Measurements from ENCODE around the gene FAM83G. TPM values are rescaled to one million over a fixed set of nuclear protein-coding genes. Genes with fewer than 3 reads are reported as not detected.
A peak's percentile ranks its signal among the peaks of the same experiment; 100 is the strongest.

The FAM83G gene
- total RNA-seq, 1 donor from 2014 or later = 12.9 TPM

DNA sequence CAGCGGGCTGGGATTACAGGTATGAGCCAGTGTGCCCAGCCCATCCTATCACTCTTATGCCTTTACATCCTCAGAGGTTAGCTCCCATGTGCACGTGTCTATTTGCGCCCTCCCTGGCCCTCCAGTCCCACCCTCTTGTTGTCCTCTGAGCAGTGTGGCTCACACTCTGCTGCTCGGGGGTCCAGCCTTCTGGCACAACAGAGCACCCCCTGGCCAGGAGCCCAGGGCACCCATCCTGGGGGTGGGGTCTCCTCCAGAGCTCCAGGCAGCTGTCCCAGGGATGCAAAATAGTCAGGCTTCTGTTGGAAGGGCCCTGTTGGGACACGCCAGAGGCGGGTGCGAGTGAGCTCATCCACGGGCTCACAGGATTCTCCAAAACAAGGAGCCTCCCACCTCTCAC is 11.7 kb upstream of the FAM83G start:
- Histone ChIP-seq H3K36me3 (ENCODE audit: insufficient read depth, low read length) (no peaks in the 10 kb centered on the region), H4K20me1 (ENCODE audit: insufficient read depth, low read length) (no peaks in the 10 kb centered on the region), H3K4me1 (ENCODE audit: insufficient read depth, low read length) (peaks cover under 1% of the 10 kb centered on the region), H3K27me3 (ENCODE audit: insufficient read depth, low read length) (peaks cover 3% of the 10 kb centered on the region), H3K4me3 (ENCODE audit: insufficient read depth, low read depth, low read length) (no peak overlapping the region), H3K79me2 (ENCODE audit: insufficient read depth, low read length) (no peaks in the 10 kb centered on the region), H3K9ac (ENCODE audit: low read length) (no peak overlapping the region), H2AFZ (ENCODE audit: low read depth, low read length) (no peak overlapping the region), H3K27ac (ENCODE audit: low read depth, low read length) (no peak overlapping the region), H3K9me3 (ENCODE audit: insufficient read depth, low read depth, low read length) (no peaks in the 10 kb centered on the region), H3K4me2 (ENCODE audit: low read length) (no peak overlapping the region)
- DNase-seq (ENCODE audit: low read depth) (no peak), FAIRE-seq (no peak)
- Mint-ChIP-seq H3K27ac (ENCODE audit: unreplicated experiment) (no peak overlapping the region), H3K4me3 (ENCODE audit: unreplicated experiment) (no peak overlapping the region), H3K9me3 (ENCODE audit: unreplicated experiment) (no peaks in the 10 kb centered on the region), H3K36me3 (ENCODE audit: low read depth, unreplicated experiment) (no peaks in the 10 kb centered on the region), H3K4me1 (ENCODE audit: low read depth, unreplicated experiment) (peaks cover 4% of the 10 kb centered on the region), H3K27me3 (ENCODE audit: low read depth, unreplicated experiment) (peaks cover 36% of the 10 kb centered on the region)
- TF ChIP-seq, protein P1, sequence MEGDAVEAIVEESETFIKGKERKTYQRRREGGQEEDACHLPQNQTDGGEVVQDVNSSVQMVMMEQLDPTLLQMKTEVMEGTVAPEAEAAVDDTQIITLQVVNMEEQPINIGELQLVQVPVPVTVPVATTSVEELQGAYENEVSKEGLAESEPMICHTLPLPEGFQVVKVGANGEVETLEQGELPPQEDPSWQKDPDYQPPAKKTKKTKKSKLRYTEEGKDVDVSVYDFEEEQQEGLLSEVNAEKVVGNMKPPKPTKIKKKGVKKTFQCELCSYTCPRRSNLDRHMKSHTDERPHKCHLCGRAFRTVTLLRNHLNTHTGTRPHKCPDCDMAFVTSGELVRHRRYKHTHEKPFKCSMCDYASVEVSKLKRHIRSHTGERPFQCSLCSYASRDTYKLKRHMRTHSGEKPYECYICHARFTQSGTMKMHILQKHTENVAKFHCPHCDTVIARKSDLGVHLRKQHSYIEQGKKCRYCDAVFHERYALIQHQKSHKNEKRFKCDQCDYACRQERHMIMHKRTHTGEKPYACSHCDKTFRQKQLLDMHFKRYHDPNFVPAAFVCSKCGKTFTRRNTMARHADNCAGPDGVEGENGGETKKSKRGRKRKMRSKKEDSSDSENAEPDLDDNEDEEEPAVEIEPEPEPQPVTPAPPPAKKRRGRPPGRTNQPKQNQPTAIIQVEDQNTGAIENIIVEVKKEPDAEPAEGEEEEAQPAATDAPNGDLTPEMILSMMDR (IDR thresholded peaks at IDR 0.05; ENCODE audit: insufficient read depth, low read depth, low read length) = no peak
- TF ChIP-seq EZH2 (IDR thresholded peaks at IDR 0.05; ENCODE audit: insufficient read depth, low read length) = no peak

DNA sequence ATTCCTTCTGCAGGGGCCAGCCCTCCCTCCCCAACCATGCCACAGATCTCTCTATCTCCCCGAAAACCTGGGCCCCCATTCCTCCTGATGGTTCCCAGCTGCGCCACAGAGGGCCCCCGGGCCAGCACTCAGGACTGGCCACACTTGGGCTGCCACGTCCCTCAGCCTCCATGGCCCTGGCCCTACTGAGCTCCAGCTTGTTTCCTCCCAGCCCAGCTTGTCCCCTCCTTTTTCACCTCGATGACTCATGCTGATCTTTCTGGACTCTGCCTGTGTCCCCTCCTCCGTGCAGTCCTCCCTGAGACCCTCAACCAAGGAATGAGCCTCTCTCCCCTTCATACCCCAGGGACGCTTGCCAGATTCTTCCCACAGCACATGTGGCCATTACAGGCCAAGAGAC is 10.9 kb upstream of the FAM83G start:
- no peak overlapping the region for H2AFZ ChIP-seq (ENCODE audit: low read depth, low read length)
- H3K4me1 ChIP-seq (ENCODE audit: insufficient read depth, low read length) = peaks cover 5% of the 10 kb centered on the region
- DNase-seq (ENCODE audit: low read depth) (no peak), FAIRE-seq (no peak)
- H3K4me3 ChIP-seq (ENCODE audit: insufficient read depth, low read depth, low read length) = no peak overlapping the region
- no peaks in the 10 kb centered on the region for H4K20me1 ChIP-seq (ENCODE audit: insufficient read depth, low read length)
- no peaks in the 10 kb centered on the region for H3K79me2 ChIP-seq (ENCODE audit: insufficient read depth, low read length)
- no peaks in the 10 kb centered on the region for H3K9me3 ChIP-seq (ENCODE audit: insufficient read depth, low read depth, low read length)
- H3K9ac ChIP-seq (ENCODE audit: low read length) = no peak overlapping the region
- Mint-ChIP-seq H3K27ac (ENCODE audit: unreplicated experiment) (peak overlapping the region; percentile 15), H3K4me1 (ENCODE audit: low read depth, unreplicated experiment) (peaks cover 10% of the 10 kb centered on the region), H3K27me3 (ENCODE audit: low read depth, unreplicated experiment) (peaks cover 38% of the 10 kb centered on the region), H3K4me3 (ENCODE audit: unreplicated experiment) (no peak overlapping the region), H3K9me3 (ENCODE audit: unreplicated experiment) (no peaks in the 10 kb centered on the region), H3K36me3 (ENCODE audit: low read depth, unreplicated experiment) (no peaks in the 10 kb centered on the region)
- no peak overlapping the region for H3K27ac ChIP-seq (ENCODE audit: low read depth, low read length)
- H3K4me2 ChIP-seq (ENCODE audit: low read length) = no peak overlapping the region
- H3K36me3 ChIP-seq (ENCODE audit: insufficient read depth, low read length) = no peaks in the 10 kb centered on the region
- no peak for TF ChIP-seq EZH2 (IDR thresholded peaks at IDR 0.05; ENCODE audit: insufficient read depth, low read length)
- TF ChIP-seq, protein P1 (IDR thresholded peaks at IDR 0.05; ENCODE audit: insufficient read depth, low read depth, low read length) = no peak
- H3K27me3 ChIP-seq (ENCODE audit: insufficient read depth, low read length) = peaks cover 3% of the 10 kb centered on the region

DNA sequence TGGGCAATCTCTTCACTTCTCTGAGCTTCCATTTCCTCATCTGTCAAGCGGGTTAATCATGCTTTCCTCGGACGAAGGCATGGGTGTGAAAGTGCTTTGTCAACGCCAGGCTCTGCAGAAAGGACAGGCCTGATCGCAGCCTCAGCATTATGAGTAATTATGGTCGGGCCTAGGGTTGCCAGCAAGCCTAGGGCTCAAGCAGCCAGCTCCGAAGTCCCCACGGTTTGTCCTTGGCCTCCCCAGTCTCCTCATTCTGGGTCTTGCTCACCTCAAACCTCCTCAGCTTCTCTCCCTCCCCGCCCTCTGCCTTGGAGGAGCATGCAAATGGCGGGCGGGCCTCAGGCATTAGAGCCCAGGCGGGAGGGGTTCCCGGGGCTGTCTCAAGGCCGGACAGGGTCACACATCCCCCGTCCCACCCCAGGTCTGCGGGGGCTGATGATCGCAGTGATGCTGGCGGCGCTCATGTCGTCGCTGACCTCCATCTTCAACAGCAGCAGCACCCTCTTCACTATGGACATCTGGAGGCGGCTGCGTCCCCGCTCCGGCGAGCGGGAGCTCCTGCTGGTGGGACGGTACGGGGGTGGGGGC is 10.2 kb upstream of the FAM83G start:
- Mint-ChIP-seq H3K4me1 (ENCODE audit: low read depth, unreplicated experiment) (peaks cover 10% of the 10 kb centered on the region), H3K36me3 (ENCODE audit: low read depth, unreplicated experiment) (no peaks in the 10 kb centered on the region), H3K27ac (ENCODE audit: unreplicated experiment) (peak overlapping the region; percentile 53), H3K4me3 (ENCODE audit: unreplicated experiment) (no peak overlapping the region), H3K27me3 (ENCODE audit: low read depth, unreplicated experiment) (peaks cover 33% of the 10 kb centered on the region), H3K9me3 (ENCODE audit: unreplicated experiment) (no peaks in the 10 kb centered on the region)
- TF ChIP-seq, protein P1 (IDR thresholded peaks at IDR 0.05; ENCODE audit: insufficient read depth, low read depth, low read length) = no peak
- TF ChIP-seq EZH2 (IDR thresholded peaks at IDR 0.05; ENCODE audit: insufficient read depth, low read length) = no peak
- DNase-seq (ENCODE audit: low read depth) (no peak), FAIRE-seq (no peak)
- no peak overlapping the region for H3K27ac ChIP-seq (ENCODE audit: low read depth, low read length)
- no peak overlapping the region for H3K4me3 ChIP-seq (ENCODE audit: insufficient read depth, low read depth, low read length)
- H3K9me3 ChIP-seq (ENCODE audit: insufficient read depth, low read depth, low read length) = no peaks in the 10 kb centered on the region
- H3K4me2 ChIP-seq (ENCODE audit: low read length) = no peak overlapping the region
- peaks cover 3% of the 10 kb centered on the region for H3K27me3 ChIP-seq (ENCODE audit: insufficient read depth, low read length)
- H3K79me2 ChIP-seq (ENCODE audit: insufficient read depth, low read length) = no peaks in the 10 kb centered on the region
- H3K9ac ChIP-seq (ENCODE audit: low read length) = no peak overlapping the region
- H2AFZ ChIP-seq (ENCODE audit: low read depth, low read length) = no peak overlapping the region
- no peaks in the 10 kb centered on the region for H3K36me3 ChIP-seq (ENCODE audit: insufficient read depth, low read length)
- H3K4me1 ChIP-seq (ENCODE audit: insufficient read depth, low read length) = peaks cover 5% of the 10 kb centered on the region
- H4K20me1 ChIP-seq (ENCODE audit: insufficient read depth, low read length) = no peaks in the 10 kb centered on the region

Data from astrocyte (in vitro differentiated cells and primary cell).